GM21423 (cell line): Measurements from ENCODE around the gene DNALI1.
A peak's percentile ranks its signal among the peaks of the same experiment; 100 is the strongest.
"Not testable (repeated sequence)": the region's sequence is repeated elsewhere in the genome, so short reads cannot be mapped to it uniquely, and the experiment has no call there.

ENCODE experiments used
- ATAC-seq: cut with Tn5 transposase; IDR thresholded peaks from one replicate; pipeline ENCODE4 v1.9.1; 2021; ENCODE audit warnings: mild to moderate bottlenecking, moderate library complexity; ENCODE audit not compliant: unreplicated experiment

Gene DNALI1

DNA sequence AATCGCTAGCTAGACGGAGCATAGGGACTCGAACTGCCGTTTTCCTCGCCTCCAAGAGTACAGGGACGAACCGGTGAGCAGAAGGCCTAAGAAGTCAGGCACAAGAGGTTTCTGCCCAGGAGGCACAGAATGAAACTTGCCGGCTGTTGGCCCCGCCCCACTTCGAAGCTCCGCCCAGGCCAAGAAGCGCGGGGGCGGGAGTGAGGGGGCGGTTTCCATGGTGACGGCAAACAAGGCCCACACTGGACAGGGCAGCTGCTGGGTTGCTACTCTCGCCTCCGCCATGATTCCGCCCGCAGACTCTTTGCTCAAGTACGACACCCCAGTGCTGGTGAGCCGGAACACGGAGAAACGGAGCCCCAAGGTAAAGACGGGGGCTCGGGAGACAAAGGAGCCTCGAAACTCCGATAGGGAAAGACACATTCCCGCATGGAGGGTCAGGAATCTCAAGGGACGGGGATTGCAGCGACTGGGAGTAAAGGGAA, at the start of gene DNALI1:
Gene DNALI1 (plus strand): TSS at position 229 of the 485 bp plus-strand sequence. CDS start 55 bp downstream, at position 284.
- ATAC-seq, result no peak

DNA sequence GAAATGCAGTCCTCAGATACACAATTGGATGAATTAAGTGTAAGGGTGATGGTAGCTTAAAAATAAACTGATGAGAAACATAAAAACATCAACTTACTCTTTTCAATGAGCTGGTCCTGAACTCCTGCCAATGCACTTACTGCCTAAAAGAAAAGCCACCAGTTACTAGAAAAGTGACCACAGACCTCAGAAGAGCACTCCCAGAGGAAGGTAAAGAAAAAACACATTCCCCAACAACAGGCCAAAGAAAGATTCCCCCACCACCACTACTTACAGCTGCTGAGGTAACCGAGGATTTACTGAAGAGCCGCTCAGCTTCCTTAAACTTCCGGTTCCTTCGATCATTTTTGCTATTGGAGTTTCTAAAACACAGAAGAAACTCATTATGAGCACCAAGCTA, 47.6 kb upstream of the DNALI1 start:
- no peak for ATAC-seq

DNA sequence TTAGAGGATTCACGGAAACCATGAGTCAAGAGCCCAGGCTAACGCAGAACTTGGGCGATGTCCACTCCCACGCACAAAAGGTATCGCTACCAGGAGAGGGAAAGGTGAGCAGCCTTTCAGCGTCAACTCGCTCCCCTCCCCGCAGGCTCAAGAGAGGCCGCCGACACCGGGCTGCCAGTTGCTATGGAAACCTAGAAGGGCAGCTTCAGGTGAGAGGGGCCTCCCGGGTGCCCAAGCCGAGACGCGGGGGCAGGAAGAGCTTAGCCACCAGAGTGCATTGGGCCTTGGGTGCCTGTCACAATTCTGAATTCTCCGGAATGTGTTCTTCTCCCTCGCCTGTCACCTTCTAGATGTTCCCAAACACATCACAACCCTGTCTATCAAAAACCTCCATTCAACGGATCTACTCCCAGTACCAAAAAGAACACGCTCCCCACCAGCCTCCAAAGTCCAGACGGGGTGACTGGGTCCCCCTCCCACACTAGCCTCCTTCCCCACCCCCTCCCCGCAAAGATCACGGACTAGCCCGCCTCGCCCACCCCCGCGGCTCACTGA, 42.9 kb upstream of the DNALI1 start:
- ATAC-seq, result peak; percentile 23

DNA sequence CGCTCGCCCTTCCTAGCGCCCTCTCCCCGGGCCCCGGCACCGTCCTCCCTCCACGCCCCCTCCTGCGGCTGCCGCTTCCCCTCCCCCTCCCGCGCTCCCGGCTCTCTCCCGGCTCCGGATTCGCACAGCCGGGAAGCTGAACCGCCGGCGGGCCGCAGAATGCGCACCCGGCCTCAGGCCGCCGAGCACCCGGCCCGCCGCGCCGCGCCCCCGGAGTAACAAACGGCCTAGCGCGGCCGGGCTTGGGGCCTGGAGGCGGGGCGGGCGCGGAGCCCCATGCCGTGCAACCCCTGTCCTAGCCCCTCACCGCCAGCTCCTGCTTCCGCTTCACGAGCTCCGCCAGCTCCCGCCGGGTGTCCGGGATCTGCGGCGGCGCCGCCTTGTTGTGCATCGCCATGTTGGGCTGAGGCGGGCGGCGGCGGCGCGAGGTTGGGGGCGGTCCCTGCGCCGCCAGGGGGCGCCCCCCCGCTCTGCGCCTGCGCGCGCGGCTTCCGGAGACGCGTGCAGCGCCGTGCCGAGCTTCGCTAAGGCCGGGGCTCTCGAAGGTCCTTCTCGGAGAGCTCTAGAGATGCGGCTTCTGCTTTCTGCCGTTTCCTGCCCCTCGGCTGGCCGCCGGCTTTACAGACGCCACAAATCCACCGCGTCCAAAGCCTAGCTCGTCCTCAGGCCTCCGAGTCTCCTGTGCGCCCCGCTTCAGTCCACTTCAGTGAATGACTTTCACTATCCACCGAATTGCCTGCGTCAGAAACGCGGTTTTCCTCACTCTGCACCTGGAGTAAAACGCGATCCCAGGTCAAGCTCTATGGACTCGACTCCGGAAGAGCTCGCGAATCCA, 42.2 kb upstream of the DNALI1 start, which contains the start of gene MEAF6:
Gene MEAF6 (minus strand): TSS at position 417 of the 835 bp plus-strand sequence. CDS start 20 bp downstream, at position 397.
- ATAC-seq, result peak; percentile 88

DNA sequence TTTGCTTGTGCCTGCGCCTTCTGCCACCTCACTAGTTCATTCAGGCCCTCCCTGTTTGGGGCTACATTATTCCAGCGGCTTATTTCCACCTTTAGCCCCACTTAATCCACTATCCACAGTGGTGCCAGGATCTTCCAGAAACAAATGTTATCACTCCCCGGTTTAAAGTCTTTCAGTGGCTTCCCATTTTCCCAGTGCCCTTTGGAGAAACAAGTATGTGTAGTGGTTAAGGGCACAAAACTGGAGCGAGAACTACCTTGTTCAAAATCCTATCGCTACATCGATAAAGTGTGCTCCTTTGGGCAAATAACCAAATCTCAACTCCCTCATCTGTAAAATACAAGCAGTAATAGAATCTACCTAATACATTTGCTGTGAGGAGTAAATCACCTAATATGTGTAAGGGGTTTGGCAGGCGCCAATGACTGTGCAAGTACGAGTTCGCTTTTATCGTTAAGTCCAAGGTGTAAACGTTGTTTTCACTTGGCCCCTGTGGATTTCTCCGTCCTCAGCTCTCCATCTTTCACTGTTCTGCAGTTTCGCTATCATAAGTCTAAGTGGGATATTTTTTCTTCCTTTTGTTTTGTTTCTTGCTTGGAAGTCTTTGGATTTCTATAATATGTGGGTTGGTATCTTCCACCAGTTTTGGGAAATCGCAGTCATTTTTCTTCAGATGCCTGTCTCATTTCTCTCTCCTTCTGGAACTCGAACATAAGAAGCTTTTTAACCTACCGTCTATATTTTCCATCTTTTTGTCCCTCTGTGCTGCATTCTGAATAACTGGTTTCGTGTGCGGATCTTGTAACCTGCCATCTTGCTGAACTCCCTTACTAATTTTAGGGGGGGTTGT, 41.3 kb upstream of the DNALI1 start:
- no peak for ATAC-seq

DNA sequence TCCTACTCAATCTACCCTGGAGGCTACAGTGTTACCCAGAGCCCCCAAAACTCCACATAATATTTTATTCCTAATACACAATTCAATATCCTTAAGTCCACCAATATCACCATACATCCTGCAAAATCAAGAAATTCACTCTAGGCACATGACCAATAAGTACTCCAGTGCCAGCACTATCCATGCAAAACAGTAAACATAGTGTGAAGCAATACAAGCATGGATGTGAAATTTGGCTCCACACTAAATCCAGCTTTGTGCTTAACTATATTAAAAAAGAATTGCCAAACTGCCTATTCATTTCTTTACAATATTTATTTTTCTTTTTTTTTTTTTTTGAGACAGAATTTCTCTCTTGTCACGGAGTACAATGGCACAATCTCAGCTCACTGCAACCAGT, 39.2 kb upstream of the DNALI1 start:
- ATAC-seq, result no peak

DNA sequence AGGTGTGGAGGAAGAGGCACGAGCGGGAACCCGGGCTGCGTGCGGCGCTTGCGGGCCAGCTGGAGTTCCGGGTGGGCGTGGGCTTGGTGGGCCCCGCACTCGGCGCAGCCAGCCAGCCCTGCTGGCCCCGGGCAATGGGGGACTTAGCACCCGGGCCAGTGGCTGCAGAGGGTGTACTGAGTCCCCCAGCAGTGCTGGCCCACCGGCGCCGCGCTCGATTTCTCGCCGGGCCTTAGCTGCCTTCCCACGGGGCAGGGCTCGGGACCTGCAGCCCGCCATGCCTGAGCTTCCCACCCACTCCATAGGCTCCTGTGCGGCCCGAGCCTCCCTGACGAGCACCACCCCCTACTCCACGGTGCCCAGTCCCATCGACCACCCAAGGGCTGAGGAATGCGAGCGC, 38.5 kb upstream of the DNALI1 start:
- ATAC-seq, result not testable (repeated sequence)

DNA sequence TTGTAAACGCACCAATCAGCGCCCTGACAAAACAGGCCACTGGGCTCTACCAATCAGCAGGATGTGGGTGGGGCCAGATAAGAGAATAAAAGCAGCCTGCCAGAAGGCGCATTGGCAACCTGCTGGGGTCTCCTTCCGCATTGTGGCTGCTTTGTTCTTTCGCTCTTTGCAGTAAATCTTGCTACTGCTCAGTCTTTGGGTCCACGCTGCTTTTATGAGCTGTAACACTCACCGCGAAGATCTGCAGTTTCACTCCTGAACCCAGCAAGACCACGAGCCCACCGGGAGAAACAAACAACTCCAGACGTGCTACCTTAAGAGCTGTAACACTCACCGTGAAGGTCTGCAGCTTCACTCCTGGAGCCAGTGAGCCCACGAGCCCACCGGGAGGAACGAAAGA, 37.8 kb upstream of the DNALI1 start:
- not testable (repeated sequence) for ATAC-seq

DNA sequence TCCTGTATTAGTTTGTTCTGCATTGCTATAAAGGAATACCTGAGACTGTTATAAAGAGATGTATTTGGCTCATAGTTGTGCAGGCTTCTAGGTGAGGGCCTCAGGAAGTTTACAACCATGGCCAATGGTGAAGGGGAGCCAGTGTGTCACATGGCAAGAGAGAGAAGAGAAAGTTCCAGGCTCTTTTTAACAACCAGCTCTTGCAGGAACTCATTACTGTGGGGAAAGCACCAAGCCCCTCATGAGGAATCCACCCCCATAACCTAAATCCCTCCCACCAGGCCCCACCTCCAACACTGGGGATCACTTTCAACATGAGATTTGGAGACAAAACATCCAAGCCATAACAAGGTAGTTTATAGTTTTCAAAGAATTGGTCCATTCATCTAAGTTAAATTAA, 37.1 kb upstream of the DNALI1 start:
- no peak for ATAC-seq

DNA sequence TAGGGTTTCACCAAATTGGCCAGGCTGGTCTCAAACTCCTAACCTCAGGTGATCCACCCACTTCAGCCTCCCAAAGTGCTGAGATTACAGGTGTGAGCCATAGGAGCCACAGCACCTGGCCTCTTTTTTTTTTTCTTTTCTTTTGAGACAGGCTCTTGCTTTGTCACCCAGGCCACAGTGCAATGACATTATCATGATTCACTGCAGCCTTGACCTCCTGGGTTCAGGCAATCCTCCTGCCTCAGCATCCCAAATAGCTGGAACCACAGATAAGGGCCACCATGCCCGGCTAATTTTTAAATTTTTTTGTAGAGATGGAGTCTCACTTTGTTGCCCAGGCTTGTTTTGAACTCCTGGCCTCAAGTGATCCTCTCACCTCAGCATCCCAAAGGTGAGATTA, 26.9 kb upstream of the DNALI1 start:
- not testable (repeated sequence) for ATAC-seq

DNA sequence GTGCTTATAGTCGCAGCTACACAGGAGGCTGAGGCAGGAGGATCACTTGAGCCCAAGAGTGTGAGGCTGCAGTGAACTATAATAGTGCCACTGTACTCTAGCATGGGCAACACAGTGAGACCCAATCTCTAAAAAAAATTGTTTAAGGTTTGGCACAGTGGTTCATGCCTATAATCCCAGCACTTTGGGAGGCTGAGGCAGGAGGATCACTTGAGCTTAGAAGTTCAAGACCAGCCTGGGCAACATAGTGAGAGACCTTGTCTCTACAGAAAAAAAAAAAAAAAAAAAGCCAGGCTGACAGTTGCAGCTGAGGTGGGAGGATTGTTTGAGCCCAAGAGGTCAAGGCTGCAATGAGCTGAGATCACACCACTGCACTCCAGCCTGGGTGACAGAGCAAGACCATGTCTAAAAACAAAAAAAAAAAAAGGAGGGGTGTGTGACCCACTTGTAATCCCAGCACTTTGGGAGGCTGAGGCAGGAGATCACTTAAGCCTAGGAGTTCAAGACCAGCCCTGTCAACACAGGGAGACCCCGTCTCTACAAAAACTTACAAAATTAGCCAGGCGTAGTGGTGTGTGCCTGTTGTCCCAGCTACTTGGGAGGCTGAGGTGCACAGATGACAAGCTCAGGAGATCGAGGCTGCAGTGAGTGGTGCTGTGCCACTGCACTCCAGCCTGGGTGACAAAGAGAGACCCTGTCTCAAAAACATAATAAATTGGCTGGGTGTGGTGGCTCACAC, 24.2 kb upstream of the DNALI1 start:
- ATAC-seq, result not testable (repeated sequence)

DNA sequence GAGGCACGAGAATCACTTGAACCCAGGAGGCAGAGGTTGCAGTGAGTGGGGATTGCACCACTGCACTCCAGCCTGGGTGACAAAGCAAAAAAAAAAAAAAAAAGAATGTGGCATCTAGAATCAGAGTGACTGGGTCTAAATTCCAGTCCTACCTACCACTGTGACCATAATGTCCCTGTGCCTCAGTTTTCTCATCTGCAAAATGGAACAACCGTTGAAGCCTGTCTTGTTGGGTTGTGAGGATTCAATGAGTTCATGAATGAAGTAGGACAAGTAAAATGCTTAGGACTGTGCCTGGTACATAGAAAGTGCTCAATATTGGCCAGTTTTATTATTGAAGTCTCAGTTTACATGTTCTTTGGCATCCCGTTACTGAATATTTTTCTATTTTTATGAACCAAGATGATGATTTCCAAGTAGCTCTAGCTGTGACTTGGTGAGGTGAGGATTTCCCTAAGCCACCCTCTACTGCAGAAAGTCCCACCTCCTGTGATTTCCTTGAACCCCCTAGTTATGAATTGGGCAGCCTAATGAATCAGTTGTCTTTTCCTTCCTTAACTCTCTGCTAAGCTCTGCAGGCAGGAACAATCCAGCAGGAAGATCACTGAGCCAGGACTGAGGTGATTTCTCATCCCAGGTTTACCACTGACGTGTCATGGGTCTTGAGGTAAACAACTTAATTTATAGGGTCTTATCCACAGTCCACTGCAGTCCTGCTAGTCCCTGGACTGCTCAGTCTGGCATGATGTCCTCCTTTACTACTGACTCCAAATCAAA, 23.2 kb upstream of the DNALI1 start:
- ATAC-seq, result no peak

DNA sequence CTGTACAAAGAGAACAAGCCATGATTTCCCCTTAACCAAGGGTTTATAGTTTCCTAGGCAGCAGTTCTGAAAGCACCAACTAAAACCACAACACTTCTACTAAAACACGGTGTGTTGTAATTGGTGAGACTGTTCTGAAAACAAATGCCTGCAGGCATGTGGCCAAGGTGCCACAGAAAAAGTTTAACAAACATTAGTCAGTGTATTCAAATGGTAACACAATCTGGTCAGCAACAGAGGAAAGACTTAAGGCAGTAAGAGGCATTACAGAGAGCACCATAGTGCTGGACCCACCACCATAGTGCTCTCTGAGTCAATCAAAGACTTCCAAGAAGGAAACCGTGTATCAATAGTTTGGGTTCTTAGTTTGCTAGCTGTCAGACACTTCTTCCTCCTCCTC, 19.4 kb upstream of the DNALI1 start:
- ATAC-seq, result no peak

DNA sequence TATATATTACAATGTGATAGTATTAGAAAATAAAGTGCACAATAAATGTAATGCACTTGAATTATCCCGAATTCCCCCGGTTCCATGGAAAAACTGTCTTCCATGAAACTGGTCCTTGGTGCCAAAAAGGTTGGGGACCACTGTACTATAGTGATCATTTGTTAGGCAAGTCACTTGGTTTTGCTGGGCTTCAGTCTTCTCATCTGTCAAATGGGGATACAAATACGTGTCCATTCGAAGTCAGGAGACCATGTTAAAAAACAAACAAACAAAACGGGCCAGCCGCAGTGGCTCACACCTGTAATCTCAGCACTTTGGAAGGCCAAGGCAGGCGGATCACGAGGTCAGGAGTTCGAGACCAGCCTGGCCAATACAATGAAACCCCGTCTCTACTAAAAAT, 17.6 kb upstream of the DNALI1 start:
- not testable (repeated sequence) for ATAC-seq

DNA sequence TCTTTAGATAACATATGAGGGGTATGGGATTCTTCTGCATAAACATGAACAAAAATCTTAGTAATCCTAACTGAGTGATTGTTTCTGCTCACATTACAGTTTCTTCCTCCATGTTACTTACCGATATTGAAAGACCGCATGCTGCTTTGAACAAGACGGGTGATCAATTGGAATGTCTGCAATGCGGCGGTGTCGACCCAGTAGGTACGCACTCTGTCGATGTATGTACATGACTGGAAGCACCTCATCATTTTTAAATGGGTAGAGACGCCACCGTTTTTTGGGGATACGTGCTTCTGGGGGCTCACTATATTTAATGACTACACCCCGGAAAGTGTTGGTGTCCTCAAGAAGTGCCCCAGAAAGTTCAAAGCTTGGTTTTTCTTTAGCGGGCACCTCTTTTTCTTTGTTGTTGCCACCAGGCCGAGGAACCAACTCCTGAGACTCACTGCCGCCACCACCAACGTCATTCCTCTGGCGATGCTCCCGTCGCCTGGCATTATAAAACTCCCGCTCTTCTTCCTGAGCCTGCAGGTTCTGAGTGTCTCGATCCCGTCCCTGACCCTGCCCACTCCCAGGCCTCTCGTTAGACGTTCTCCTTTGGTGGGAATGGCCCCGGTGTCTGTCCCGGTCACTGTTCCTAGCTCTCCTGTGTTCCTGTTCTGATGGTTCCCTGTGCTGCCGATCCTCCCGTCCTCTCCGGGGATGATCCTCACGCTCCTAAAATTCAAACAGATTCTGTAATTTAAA, 16.5 kb upstream of the DNALI1 start:
- no peak for ATAC-seq

DNA sequence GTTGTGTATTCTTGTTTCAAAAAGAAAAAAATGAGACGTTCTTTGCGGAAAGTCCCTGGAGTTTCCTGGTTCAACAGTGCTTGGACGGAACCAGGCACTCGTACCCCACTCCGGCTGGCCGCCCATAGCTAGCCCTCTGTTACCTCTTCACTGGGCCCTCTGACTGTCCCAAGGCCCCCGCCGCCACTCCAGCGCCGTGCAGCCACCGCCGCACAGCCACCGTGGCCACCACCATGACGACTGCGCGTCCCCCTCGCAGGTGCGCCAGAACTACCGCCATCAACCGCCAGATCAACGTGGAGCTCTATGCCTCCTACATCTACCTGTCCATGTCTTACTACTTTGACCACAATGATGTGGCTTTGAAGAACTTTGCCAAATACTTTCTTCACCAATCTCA, 12.2 kb upstream of the DNALI1 start:
- ATAC-seq, result no peak

DNA sequence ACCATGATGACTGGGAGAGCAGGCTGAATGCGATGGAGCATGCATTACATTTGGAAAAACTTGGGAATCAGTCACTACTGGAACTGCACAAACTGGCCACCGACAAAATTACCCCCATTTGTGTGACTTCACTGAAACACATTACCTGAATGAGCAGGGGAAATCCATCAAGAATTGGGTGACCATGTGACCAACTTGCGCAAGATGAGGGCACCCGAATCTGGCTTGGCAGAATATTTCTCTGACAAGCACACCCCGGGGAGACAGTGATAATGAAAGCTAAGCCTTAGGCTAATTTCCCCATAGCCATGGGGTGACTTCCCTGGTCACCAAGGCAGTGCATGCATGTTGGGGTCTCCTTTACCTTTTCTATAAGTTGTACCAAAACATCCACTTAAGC, 11.7 kb upstream of the DNALI1 start:
- no peak for ATAC-seq

DNA sequence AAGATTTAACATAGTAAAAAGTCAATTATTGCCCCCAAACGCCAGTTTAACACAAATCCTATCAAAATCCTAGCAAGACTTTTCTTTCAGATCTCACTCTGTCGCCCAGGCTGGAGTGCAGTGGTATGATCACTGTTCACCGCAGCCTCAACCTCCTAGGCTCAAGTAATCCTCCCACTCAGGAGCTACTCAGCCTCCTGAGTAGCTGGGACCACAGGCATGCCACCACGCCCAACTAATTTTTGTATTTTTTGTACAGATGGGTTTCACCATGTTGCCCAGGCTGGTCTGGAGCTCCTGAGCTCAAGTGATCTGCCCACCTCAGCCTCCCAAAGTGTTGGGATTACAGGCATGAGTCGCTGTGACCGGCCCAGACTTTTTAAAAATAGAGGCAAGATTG, 7.4 kb upstream of the DNALI1 start:
- ATAC-seq, result no peak

DNA sequence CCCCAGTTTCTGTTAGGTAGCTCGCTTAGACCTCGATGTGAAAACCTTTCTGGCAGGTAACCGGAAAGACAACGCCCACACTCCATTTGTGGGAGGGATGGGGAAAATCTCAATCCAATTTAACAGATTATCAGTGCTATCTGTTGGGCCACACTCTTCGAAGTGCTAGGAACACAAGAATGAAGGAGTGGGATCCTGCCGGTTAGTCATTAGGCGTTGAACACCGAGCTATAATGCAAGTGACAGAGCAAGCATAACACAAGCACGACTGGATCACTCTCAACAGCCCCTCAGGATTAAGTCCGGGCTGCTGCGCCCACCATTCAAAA, 3.2 kb upstream of the DNALI1 start:
- no peak for ATAC-seq
